Prostate gland (tissue), 2 donors: ENCODE measurements around the gene HPS4. TPM values are rescaled to one million over a fixed set of nuclear protein-coding genes. Genes with fewer than 3 reads are reported as not detected.

Source experiments
- DNase-seq: peaks from one replicate; pipeline ENCODE4 v3.0.0-alpha.2; 2019; ENCODE audit warnings: low spot score
- H3K27ac ChIP-seq, 2 donors: fragments of 200-600 bp; sonication (generic); 2 replicates each; pipeline ENCODE4 v1.5.1; 2017 to 2019
- H3K27me3 ChIP-seq: fragments of 200-600 bp; sonication (generic); replicated peaks from 2 replicates; pipeline ENCODE4 v1.5.1; 2019; ENCODE audit not compliant: insufficient read depth
- H3K36me3 ChIP-seq, 2 donors: fragments of 200-600 bp; sonication (generic); 1 replicate in 1 of 2; 2 replicates in 1 of 2; pipeline versions ENCODE4 v1.5.1 to v1.8.1; 2017 to 2019
- H3K4me1 ChIP-seq: fragments of 200-600 bp; sonication (generic); replicated peaks from 2 replicates; pipeline ENCODE4 v1.5.1; 2019
- H3K4me3 ChIP-seq, 2 donors: fragments of 200-600 bp; sonication (generic); 2 replicates each; pipeline ENCODE4 v1.5.1; 2017 to 2019
- H3K9me3 ChIP-seq: fragments of 200-600 bp; sonication (generic); 2 replicates; pipeline ENCODE4 v1.5.1; 2017
- CTCF ChIP-seq, 4 experiments: fragments of 200-600 bp in 2 of 4; fragments of 450-650 bp in 2 of 4; sonication (generic) in 2 of 4; IDR thresholded peaks; 1 replicate in 3 of 4; 2 replicates in 1 of 4; pipeline ENCODE4 v1.5.1; 2016 to 2019; ENCODE audit warnings: antibody characterized with exemption in 4 of 4, mild to moderate bottlenecking in 2 of 4, moderate library complexity in 2 of 4
- POLR2A ChIP-seq: fragments of 450-650 bp; IDR thresholded peaks from one replicate; pipeline ENCODE4 v1.6.1; 2016; ENCODE audit warnings: antibody characterized with exemption, mild to moderate bottlenecking
- POLR2AphosphoS5 ChIP-seq: sonication (generic); formaldehyde crosslinking; IDR thresholded peaks from one replicate; pipeline ENCODE4 v1.6.1; 2017; ENCODE audit warnings: antibody characterized with exemption
- WGBS: methylation state at CpG from one replicate; pipeline ENCODE4 v1.1.5; 2018; 5-methylcytosine and 5-hydroxymethylcytosine counted together
- intact Hi-C: fragments of 100-400 bp; cut with DNase I; formaldehyde crosslinking; loops from one replicate; pipeline ENCODE4 v1.14.2; 2022
- total RNA-seq, 2 donors: library from RNA; depleted of rRNA; stranded (reverse); fragments of >200 nt; gene quantifications; one replicate each; pipeline ENCODE4 v1.1.0, GENCODE V29; 2016

Gene HPS4
- total RNA-seq, 2 donors from 2014 or later = 25.3 to 83.9 TPM

- Histone ChIP-seq H3K9me3 (no peaks in the 10 kb centered on the region), H3K27me3 (no peaks in the 10 kb centered on the region), H3K4me3 (no peak overlapping the region), H3K27ac (no peak overlapping the region), H3K36me3 (no peaks in the 10 kb centered on the region), H3K4me1 (no peaks in the 10 kb centered on the region)
- no peak for TF ChIP-seq POLR2A
- TF ChIP-seq CTCF (IDR thresholded peaks at IDR 0.05) = no peak
- TF ChIP-seq POLR2AphosphoS5 = no peak
- no peak for DNase-seq
- WGBS = 93% methylated on average over 13 of the region's 13 CpGs
- intact Hi-C loops = no loop called here
These were observed 52.2 kb downstream of the HPS4 start for GRCh38 chr22:26431261-26431995.

DNA sequence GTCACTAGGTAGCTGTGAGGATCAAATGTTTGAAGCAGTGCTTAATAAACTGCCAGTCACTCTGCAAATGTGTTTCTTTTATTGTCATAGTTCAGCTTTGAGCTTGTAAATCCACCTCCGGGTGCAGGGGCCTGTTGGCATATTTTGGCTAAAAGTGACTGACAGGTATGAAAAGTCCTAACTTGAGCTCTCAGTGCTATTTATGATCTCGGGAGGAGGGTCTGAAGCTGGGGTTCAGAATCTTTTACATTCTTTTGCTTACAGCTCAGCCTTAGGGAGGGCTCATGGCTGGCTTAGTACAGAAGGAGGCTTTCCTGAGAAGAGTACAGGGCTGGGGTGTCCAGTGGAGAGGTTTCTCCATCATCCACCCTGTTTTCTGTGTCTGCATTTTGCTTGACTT is 53.0 kb downstream of the HPS4 start:
- intact Hi-C loops = no loop called here
- no peak for DNase-seq
- Histone ChIP-seq H3K9me3 (no peaks in the 10 kb centered on the region), H3K36me3 (no peaks in the 10 kb centered on the region), H3K4me3 (no peak overlapping the region), H3K4me1 (no peaks in the 10 kb centered on the region), H3K27ac (no peak overlapping the region), H3K27me3 (no peaks in the 10 kb centered on the region)
- TF ChIP-seq POLR2AphosphoS5 (no peak), CTCF (IDR thresholded peaks at IDR 0.05) (no peak), POLR2A (no peak)
- WGBS = 62% methylated on average over 2 of the region's 2 CpGs

- intact Hi-C loops = no loop called here
- no peaks in the 10 kb centered on the region for H3K36me3 ChIP-seq
- peak overlapping the region; percentile 56 to 58 for H3K4me3 ChIP-seq
- H3K27me3 ChIP-seq = no peaks in the 10 kb centered on the region
- DNase-seq = no peak
- no peak overlapping the region for H3K27ac ChIP-seq
- no peak for TF ChIP-seq CTCF (IDR thresholded peaks at IDR 0.05)
- TF ChIP-seq POLR2A = no peak
- TF ChIP-seq POLR2AphosphoS5 = no peak
- 8% methylated on average over 35 of the region's 50 CpGs for WGBS
- H3K9me3 ChIP-seq = no peaks in the 10 kb centered on the region
- no peaks in the 10 kb centered on the region for H3K4me1 ChIP-seq
These were observed 53.9 kb downstream of the HPS4 start for GRCh38 chr22:26429458-26430286.

DNA sequence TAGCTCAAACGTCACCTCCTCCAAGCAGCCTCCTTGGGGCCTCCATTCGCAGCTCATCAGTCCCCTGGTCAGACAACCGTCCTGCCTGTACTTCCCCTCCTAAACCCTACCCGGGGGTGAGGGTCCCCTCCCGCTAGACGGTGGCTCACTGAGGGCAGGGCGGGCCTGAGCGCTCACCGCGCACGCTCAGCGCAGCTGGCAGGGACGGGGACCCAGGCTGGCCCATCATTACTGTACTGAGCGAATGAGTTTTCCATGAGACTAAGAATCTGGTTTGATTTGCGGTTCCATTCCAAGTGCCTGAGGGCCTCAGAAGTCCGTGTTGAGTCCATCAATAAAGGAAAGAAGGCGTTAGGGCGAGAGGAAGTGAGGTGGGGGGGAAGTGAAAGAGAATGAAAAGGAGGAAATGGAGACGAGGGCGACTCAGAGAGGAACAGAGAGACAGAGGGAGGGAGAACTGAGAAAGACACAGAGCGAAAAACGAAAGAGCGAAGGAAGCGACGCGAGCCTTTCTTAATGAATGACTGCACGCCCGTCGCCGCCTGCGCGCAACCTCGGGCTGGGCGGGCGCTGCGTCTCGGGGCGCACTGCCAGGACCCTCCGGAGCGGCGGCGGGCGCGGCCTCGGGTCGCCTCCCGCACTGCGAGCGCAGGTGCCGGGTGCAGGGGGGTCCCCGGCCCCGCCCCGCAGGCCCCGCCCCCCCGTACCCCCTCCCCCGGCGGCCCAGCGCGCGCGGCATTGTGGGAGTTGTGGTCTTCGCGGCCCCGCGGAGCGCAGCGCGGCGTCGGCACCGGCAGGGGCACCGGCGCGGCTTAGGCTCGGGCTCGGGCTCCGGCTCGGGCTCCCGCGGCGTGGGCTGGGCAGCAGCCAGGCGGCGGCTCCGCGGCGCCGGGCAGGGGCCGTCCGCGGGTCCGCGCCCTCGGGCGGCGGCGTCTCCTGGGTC is 54.8 kb downstream of the HPS4 start, which contains the start of gene ASPHD2:
Gene ASPHD2 (plus strand): TSS at position 746 of the 943 bp plus-strand sequence. CDS start 4,356 bp downstream, outside the sequence.
- Histone ChIP-seq H3K36me3 (no peaks in the 10 kb centered on the region), H3K9me3 (no peaks in the 10 kb centered on the region), H3K27ac (peak within 1 kb of the TSS; percentile 54 to 77), H3K27me3 (no peaks in the 10 kb centered on the region), H3K4me3 (peak within 1 kb of the TSS; percentile 56 to 58), H3K4me1 (no peaks in the 10 kb centered on the region)
- TF ChIP-seq POLR2AphosphoS5 (no peak), CTCF (IDR thresholded peaks at IDR 0.05) (no peak), POLR2A (peak; percentile 27)
- 1% methylated on average over 51 of the region's 96 CpGs for WGBS
- intact Hi-C loops = no loop called here
- DNase-seq = peak; percentile 48
